ENCODE data around the gene DIP2C.

DIP2C gene

DNA sequence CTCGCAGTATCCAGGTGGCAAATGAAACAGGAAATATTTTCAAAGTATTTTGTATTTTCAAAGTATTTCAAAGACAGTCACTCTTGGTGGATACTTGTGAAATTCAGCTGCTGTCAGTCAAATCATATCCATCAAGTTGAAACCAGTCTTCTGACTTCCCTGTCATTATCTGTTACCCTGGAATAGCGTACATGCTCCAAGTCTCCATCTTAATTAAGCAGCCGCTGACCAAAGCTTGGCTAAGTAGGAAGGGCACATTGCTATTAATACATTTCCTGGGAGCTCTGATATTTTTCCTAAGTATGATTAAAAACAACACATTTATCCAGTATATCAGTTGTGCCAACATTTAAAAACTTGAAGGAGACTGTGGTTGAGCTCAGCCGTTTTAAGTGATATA lies 442.0 kb downstream of the DIP2C start:
- TF ChIP-seq, protein P1, sequence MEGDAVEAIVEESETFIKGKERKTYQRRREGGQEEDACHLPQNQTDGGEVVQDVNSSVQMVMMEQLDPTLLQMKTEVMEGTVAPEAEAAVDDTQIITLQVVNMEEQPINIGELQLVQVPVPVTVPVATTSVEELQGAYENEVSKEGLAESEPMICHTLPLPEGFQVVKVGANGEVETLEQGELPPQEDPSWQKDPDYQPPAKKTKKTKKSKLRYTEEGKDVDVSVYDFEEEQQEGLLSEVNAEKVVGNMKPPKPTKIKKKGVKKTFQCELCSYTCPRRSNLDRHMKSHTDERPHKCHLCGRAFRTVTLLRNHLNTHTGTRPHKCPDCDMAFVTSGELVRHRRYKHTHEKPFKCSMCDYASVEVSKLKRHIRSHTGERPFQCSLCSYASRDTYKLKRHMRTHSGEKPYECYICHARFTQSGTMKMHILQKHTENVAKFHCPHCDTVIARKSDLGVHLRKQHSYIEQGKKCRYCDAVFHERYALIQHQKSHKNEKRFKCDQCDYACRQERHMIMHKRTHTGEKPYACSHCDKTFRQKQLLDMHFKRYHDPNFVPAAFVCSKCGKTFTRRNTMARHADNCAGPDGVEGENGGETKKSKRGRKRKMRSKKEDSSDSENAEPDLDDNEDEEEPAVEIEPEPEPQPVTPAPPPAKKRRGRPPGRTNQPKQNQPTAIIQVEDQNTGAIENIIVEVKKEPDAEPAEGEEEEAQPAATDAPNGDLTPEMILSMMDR (IDR thresholded peaks at IDR 0.05), result no peak

DNA sequence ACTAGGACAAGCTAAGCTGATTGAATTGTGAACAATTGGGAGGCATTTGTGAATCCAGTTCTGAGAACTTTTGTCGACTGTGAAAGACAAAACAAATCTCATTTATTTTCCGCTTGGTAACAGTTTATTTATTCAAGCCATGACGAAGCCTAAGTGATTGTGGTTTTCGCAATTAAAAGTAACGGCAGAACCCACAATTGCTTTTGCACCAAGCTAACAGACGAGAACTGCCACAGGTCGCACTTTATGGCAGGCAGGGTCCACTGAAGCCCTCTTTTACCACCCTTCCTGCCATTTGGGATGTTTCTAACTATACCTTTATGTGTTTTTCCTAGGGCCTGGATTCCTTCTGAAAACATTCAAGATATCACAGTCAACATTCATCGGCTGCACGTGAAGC lies 443.0 kb downstream of the DIP2C start:
- TF ChIP-seq, protein P1 (IDR thresholded peaks at IDR 0.05), result no peak

DNA sequence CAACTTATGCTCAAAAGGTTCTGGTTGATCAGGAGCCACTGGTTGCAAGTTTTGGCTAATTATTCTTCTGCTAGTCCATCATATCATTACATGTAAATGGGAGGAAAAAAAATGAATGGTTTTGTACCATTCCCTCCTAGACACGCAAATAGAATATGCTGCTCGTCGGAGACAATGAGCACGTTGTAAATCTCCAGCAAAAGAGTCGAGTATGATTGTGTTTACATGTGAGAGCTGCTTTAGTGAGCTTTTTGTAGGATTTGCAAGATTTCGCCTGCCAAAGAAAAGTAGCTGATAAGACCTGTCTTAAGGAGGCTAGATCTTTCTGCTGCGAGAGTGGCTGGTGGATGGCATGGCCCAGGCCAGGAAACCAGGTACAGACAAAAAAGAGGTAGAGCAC lies 445.2 kb downstream of the DIP2C start:
- TF ChIP-seq, protein P1 (IDR thresholded peaks at IDR 0.05), result no peak

DNA sequence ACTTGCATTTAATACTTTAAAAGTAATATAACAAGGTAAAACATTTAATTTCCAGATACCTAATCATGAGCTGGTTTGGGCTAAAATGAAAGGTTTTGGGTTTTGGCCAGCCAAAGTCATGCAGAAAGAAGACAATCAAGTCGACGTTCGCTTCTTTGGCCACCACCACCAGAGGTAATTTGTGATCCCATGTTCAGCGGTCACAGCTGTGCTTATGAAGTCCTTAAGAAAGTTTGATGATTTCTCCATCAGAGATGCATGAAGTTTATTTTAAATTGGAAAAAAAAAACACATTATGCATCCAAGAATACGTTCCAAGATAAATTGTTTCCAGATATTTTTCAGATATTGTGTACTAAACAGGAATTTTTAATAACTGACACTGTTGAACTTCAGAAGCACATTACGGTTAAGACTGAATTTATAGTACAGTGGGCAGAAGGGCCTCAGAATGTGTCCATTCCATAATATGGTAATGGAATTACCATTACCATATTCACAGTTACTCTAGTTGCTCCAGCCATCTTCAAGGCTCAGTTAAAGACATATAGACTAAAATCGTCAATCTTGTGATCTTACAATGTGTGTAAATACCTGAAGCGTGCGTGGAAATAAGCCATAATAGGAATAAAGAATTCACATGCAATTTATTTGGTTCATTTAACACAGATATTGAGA lies 447.4 kb downstream of the DIP2C start:
- TF ChIP-seq, protein P1 (IDR thresholded peaks at IDR 0.05), result no peak

DNA sequence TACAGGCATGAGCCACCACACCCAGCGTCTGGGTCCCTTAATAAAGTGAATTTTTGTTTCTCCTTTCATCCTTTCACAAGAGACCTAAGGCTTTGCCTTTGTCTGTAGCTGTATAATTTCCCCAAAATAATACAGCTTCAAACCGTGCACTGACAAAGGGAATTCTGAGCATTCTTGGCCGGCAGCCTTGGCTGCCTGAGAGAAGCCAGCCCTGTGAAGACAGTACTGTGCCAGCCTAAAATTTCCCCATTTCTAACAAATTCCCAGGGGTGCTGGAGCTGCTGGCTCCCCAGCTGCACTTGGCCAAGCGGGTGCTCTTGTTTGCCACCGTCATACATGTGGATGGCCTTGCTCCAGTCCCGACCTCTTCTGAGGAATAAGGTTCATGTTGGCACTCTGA lies 448.0 kb downstream of the DIP2C start:
- TF ChIP-seq, protein P1 (IDR thresholded peaks at IDR 0.05), result no peak

DNA sequence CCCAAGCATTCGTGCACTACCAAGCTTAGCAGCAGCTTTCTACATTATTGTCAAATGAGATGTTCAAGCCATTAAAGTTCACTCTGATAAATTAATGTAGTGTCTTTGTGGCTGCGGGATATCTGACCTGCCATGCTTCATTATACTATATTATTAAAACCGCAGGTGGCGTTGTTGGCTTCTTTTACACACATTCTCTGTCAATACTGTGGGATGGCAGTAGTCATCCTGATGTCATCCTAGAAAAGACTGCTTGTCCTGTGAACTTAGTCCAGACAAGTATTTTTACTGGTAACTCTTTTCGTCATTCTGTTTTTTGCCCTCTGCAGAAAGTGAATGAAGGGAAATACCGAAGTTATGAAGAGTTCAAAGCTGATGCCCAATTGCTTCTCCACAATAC lies 450.4 kb downstream of the DIP2C start:
- TF ChIP-seq, protein P1 (IDR thresholded peaks at IDR 0.05), result no peak

DNA sequence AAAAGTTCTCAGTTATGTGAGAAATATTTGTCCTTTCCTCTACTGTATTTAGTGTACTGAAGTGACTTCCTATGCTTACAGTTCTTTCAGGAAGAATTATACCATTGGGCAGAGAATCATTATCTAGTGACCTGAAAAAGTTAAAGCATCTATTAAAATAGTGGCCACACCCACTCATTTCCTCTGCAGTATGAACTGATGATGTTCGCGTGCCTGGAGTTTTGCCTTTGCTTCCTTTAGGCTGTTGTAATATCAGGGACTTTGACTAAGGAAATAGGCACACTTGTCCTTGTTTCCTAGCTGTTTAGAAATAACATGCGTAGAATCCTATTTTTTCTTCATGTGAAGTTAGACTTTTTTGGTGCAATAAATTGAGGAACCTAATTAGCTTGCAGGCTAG lies 453.6 kb downstream of the DIP2C start:
- TF ChIP-seq, protein P1 (IDR thresholded peaks at IDR 0.05), result no peak

Data from LNCAP (cell line).